Thoracic aorta (tissue), 2 donors: ENCODE data around the gene DLK2. TPM values are rescaled to one million over a fixed set of nuclear protein-coding genes. Genes with fewer than 3 reads are reported as not detected.

ENCODE experiments used
- ATAC-seq: fragments of 150-250 bp; one replicate; pipeline ENCODE4 v1.8.0; 2017; ENCODE audit warnings: low read depth; ENCODE audit not compliant: insufficient number of reproducible peaks, low FRiP score
- DNase-seq: peaks from one replicate; pipeline ENCODE4 v3.0.0-alpha.2; 2020; ENCODE audit warnings: low spot score
- H3K27ac ChIP-seq, 2 donors: fragments of 200-600 bp; sonication (generic); 1 replicate in 1 of 2; 2 replicates in 1 of 2; pipeline ENCODE4 v1.5.1; 2016; ENCODE audit warnings: mild to moderate bottlenecking in 2 of 2, moderate library complexity in 2 of 2
- H3K27me3 ChIP-seq: fragments of 200-600 bp; sonication (generic); replicated peaks from 2 replicates; pipeline ENCODE4 v1.6.0; 2016; ENCODE audit warnings: mild to moderate bottlenecking; ENCODE audit not compliant: insufficient read depth
- H3K36me3 ChIP-seq: fragments of 200-600 bp; sonication (generic); one replicate; pipeline ENCODE4 v1.5.1; 2016
- H3K4me1 ChIP-seq, 2 donors: fragments of 200-600 bp; sonication (generic); 1 replicate in 1 of 2; 2 replicates in 1 of 2; pipeline versions ENCODE4 v1.5.1 to v1.6.0; 2016; ENCODE audit warnings: low read depth in 2 of 2, mild to moderate bottlenecking in 1 of 2; ENCODE audit not compliant: control insufficient read depth in 1 of 2
- H3K4me3 ChIP-seq: fragments of 200-600 bp; sonication (generic); 2 replicates; pipeline ENCODE4 v1.5.1; 2016; ENCODE audit warnings: mild to moderate bottlenecking
- H3K9me3 ChIP-seq: fragments of 200-600 bp; sonication (generic); 2 replicates; pipeline ENCODE4 v1.5.1; 2016
- total RNA-seq, 2 donors: library from RNA; depleted of rRNA; stranded (reverse); fragments of >200 nt; gene quantifications; one replicate each; pipeline versions ENCODE4 v1.1.0 to v1.2.3, GENCODE V29; 2016
- TF ChIP-seq, protein P1 (sequence below): fragments of 200-600 bp; sonication (generic); IDR thresholded peaks from one replicate; pipeline ENCODE4 v1.5.1; 2019; ENCODE audit warnings: antibody characterized with exemption

Gene DLK2
- total RNA-seq, 2 donors from 2014 or later = not detected

DNA sequence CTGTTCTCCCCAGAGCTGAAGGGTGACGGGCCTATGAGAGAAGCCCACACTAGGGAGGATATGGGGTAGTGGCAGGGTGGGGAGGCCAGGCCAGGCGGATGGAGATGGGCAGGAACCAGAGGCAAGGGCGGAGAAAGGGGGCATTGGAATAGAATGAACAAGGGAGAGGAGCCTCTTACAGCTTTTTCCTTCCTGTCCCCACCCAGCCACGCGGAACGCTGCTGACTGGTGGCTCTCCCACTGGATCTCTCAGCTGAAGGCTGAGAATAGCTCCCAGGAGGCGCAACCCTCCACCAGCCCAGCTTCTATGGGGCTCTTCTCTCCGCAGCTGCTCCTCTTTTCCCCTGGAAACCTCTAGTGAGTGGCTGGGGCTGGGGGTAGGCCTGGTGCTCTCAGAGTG is 10.8 kb downstream of the DLK2 start:
- TF ChIP-seq, protein P1, sequence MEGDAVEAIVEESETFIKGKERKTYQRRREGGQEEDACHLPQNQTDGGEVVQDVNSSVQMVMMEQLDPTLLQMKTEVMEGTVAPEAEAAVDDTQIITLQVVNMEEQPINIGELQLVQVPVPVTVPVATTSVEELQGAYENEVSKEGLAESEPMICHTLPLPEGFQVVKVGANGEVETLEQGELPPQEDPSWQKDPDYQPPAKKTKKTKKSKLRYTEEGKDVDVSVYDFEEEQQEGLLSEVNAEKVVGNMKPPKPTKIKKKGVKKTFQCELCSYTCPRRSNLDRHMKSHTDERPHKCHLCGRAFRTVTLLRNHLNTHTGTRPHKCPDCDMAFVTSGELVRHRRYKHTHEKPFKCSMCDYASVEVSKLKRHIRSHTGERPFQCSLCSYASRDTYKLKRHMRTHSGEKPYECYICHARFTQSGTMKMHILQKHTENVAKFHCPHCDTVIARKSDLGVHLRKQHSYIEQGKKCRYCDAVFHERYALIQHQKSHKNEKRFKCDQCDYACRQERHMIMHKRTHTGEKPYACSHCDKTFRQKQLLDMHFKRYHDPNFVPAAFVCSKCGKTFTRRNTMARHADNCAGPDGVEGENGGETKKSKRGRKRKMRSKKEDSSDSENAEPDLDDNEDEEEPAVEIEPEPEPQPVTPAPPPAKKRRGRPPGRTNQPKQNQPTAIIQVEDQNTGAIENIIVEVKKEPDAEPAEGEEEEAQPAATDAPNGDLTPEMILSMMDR = no peak
- DNase-seq (no peak), ATAC-seq (no peak)
- H3K36me3 ChIP-seq = peaks cover 76% of the 10 kb centered on the region
- no peaks in the 10 kb centered on the region for H3K27me3 ChIP-seq
- no peaks in the 10 kb centered on the region for H3K4me1 ChIP-seq
- no peak overlapping the region for H3K4me3 ChIP-seq
- H3K27ac ChIP-seq = no peak overlapping the region
- no peaks in the 10 kb centered on the region for H3K9me3 ChIP-seq

DNA sequence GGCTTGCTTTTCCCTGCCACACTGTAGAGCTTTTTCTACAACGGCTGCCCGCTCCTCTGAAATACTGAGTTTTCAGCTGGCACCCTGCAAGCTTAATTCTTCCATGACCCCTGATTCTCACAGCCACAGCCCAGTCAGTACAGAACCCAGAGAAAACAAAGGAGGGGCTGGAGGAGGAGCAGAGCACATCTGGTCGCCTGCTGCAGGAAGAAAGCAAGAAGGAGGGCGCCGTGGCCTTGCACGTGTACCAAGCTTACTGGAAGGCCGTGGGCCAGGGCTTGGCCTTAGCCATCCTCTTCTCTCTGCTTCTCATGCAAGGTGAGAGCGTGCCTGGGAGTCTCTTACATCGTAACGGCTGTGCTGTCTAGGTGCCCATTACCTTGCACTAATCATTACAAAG is 11.3 kb downstream of the DLK2 start:
- DNase-seq (no peak), ATAC-seq (no peak)
- no peaks in the 10 kb centered on the region for H3K27me3 ChIP-seq
- TF ChIP-seq, protein P1 = no peak
- H3K27ac ChIP-seq = no peak overlapping the region
- peaks cover 73% of the 10 kb centered on the region for H3K36me3 ChIP-seq
- no peaks in the 10 kb centered on the region for H3K9me3 ChIP-seq
- no peaks in the 10 kb centered on the region for H3K4me1 ChIP-seq
- H3K4me3 ChIP-seq = no peak overlapping the region

DNA sequence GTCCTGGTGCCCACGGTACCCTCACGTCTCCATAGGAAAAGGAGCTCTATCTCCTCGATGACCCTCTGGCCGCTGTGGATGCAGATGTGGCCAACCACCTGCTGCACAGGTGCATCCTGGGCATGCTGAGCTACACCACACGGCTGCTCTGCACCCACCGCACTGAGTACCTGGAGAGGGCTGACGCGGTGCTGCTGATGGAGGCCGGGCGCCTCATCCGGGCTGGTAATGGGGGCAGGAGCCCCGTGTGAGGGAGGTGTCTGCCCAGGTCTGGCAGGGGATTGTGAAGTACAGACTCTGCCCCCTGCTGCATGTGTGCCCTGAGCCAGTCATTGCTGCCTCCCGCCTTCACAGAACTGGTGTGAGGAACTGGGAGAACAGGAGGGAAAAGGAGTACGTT is 12.4 kb downstream of the DLK2 start:
- ATAC-seq = no peak
- Histone ChIP-seq H3K4me3 (no peak overlapping the region), H3K36me3 (peaks cover 65% of the 10 kb centered on the region), H3K9me3 (no peaks in the 10 kb centered on the region), H3K27ac (no peak overlapping the region), H3K27me3 (no peaks in the 10 kb centered on the region), H3K4me1 (no peaks in the 10 kb centered on the region)
- TF ChIP-seq, protein P1 = no peak
- no peak for DNase-seq

DNA sequence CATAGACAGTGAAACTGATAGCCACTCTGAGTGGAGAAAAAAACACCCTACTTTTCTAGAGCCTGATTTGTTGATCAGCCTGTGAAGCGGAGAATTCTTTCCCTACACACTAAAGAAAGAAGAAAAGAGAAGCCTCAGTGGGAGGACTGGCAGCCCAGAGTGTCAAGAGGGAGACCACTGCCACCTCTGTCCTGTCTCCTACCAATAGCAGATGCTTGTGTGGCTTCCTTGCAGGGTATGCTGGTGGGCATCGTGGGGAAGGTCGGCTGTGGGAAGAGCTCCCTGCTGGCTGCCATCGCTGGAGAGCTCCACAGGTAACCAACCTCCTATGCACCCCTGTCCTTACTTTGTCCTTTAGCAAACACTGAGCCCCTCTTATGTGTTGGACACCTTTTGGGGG is 17.6 kb downstream of the DLK2 start:
- no peak overlapping the region for H3K4me3 ChIP-seq
- DNase-seq = no peak
- peaks cover 25% of the 10 kb centered on the region for H3K36me3 ChIP-seq
- peaks cover 6 to 25% of the 10 kb centered on the region in 2 donors for H3K4me1 ChIP-seq
- no peak for ATAC-seq
- H3K27ac ChIP-seq = no peak overlapping the region
- TF ChIP-seq, protein P1 = no peak
- no peaks in the 10 kb centered on the region for H3K9me3 ChIP-seq
- no peaks in the 10 kb centered on the region for H3K27me3 ChIP-seq

DNA sequence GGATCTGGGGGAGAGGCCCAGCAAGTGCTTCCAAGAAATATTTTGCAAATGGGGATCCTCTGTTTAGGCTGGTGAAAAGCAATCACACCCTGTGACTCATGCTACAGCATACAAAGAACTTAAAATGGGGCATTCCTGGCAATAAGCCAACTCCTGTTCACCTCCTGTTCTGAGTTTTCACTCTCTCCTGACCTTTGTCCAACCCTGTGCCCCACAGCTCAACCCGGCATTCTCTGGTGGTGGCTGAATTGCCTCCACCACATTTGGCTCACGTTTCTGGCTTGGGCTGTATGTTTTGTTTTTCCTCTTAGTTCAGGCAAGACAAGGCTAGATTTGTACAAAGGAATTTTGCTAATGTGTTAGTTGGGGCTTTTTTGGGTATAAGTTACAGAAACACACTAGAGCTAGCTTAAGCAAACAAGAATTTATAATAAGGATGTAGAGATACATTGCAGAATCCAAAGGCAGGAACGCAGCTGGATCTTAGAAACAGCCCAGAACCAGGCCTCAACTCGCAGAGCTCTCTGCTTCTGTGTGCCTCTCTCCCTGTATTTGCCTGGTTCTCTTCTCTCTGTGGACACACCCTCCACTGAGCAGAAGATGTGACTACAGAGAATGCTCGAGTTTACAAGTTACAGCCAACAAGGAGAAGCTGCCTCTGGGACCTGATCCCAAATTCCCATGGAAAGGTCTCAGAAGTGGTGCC is 18.6 kb downstream of the DLK2 start:
- no peak for DNase-seq
- Histone ChIP-seq H3K4me3 (no peak overlapping the region), H3K27me3 (no peaks in the 10 kb centered on the region), H3K27ac (peak overlapping the region; percentile 22 to 58), H3K36me3 (peaks cover 24% of the 10 kb centered on the region), H3K4me1 (peaks cover 6 to 25% of the 10 kb centered on the region in 2 donors), H3K9me3 (no peaks in the 10 kb centered on the region)
- TF ChIP-seq, protein P1 = no peak
- no peak for ATAC-seq
